ENCODE data around the gene CCDC192.
"Not testable (repeated sequence)": the region's sequence is repeated elsewhere in the genome, so short reads cannot be mapped to it uniquely, and the experiment has no call there.

Gene CCDC192

GRCh38 chr5:127699416-127699815, 3.8 kb upstream of the CCDC192 start:
- DNase-seq (ENCODE audit: low read depth in 3 of 3): no peak

GRCh38 chr5:127700237-127700766, 2.9 kb upstream of the CCDC192 start:
- no peak for DNase-seq (ENCODE audit: low read depth in 3 of 3)

GRCh38 chr5:127702434-127702833, 757 bp upstream of the CCDC192 start:
- no peak for DNase-seq (ENCODE audit: low read depth in 3 of 3)

- DNase-seq (ENCODE audit: low read depth in 3 of 3): no peak
These were observed 2.1 kb downstream of the CCDC192 start for GRCh38 chr5:127705120-127705892.

- DNase-seq (ENCODE audit: low read depth in 3 of 3): no peak
These were observed 3.5 kb downstream of the CCDC192 start for GRCh38 chr5:127706691-127707090.

GRCh38 chr5:127707209-127707608, 4.0 kb downstream of the CCDC192 start:
- no peak for DNase-seq (ENCODE audit: low read depth in 3 of 3)

- not testable (repeated sequence) for DNase-seq (ENCODE audit: low read depth in 3 of 3)
These were observed 9.9 kb downstream of the CCDC192 start for GRCh38 chr5:127713083-127713482.

- DNase-seq (ENCODE audit: low read depth in 3 of 3): no peak
These were observed 15.0 kb downstream of the CCDC192 start for GRCh38 chr5:127718181-127718580.

GRCh38 chr5:127723571-127723970, 20.4 kb downstream of the CCDC192 start:
- no peak for DNase-seq (ENCODE audit: low read depth in 3 of 3)

- DNase-seq (ENCODE audit: low read depth in 3 of 3): no peak
These were observed 22.5 kb downstream of the CCDC192 start for GRCh38 chr5:127725673-127726072.

- DNase-seq (ENCODE audit: low read depth in 3 of 3): no peak
These were observed 29.8 kb downstream of the CCDC192 start for GRCh38 chr5:127732963-127733362.

GRCh38 chr5:127739348-127739747, 36.2 kb downstream of the CCDC192 start:
- not testable (repeated sequence) for DNase-seq (ENCODE audit: low read depth in 3 of 3)

GRCh38 chr5:127739807-127740384, 36.7 kb downstream of the CCDC192 start:
- no peak for DNase-seq (ENCODE audit: low read depth in 3 of 3)

GRCh38 chr5:127741412-127741811, 38.2 kb downstream of the CCDC192 start:
- DNase-seq (ENCODE audit: low read depth in 3 of 3): no peak

GRCh38 chr5:127744241-127744640, 41.0 kb downstream of the CCDC192 start:
- no peak for DNase-seq (ENCODE audit: low read depth in 3 of 3)

- no peak for DNase-seq (ENCODE audit: low read depth in 3 of 3)
These were observed 43.6 kb downstream of the CCDC192 start for GRCh38 chr5:127746756-127747155.

- not testable (repeated sequence) for DNase-seq (ENCODE audit: low read depth in 3 of 3)
These were observed 49.5 kb downstream of the CCDC192 start for GRCh38 chr5:127752503-127753265.

GRCh38 chr5:127754259-127754658, 51.1 kb downstream of the CCDC192 start:
- DNase-seq (ENCODE audit: low read depth in 3 of 3): no peak

GRCh38 chr5:127754706-127755105, 51.5 kb downstream of the CCDC192 start:
- DNase-seq (ENCODE audit: low read depth in 3 of 3): no peak

- peak in 1 of 3 donors; percentile 1 for DNase-seq (ENCODE audit: low read depth in 3 of 3)
These were observed 54.4 kb downstream of the CCDC192 start for GRCh38 chr5:127757576-127757975.

- no peak for DNase-seq (ENCODE audit: low read depth in 3 of 3)
These were observed 55.6 kb downstream of the CCDC192 start for GRCh38 chr5:127758766-127759283.

GRCh38 chr5:127761869-127762268, 58.7 kb downstream of the CCDC192 start:
- DNase-seq (ENCODE audit: low read depth in 3 of 3): no peak

Data from stimulated activated CD4-positive, alpha-beta T cell treated with anti-CD3 and anti-CD28 coated beads, TNF-alpha, amount 100 ng/mL, for 48 hours (primary cell).